Measurements from ENCODE around the gene MBNL2. TPM values are rescaled to one million over a fixed set of nuclear protein-coding genes. Genes with fewer than 3 reads are reported as not detected.
A peak's percentile ranks its signal among the peaks of the same experiment; 100 is the strongest.

MBNL2 gene
- total RNA-seq, 1 donor from 2014 or later, result 41.0 TPM

DNA sequence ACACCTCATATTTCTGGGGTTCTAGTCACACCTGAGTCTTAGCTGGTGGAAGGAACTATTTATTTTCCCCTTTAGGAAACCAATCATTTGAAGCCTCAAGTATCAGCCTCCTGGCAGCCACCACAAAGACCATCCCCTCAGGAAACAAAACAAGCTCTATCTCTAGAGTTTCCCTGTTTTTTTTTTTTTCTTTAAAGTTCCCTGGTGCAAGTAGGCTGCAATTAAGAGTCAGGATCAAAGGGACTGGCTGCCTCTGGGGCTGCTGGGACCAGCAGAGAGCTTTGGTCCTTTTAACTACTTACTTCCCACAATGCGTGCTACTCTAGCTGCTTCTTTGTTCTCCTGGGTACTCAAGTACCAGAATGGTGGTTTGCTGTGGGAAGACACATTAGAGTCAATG lies 11.4 kb downstream of the MBNL2 start:
- no peak for DNase-seq (ENCODE audit: low read depth in 2 of 2)

GRCh38 chr13:97234236-97234635 lies 12.1 kb downstream of the MBNL2 start:
- DNase-seq (ENCODE audit: low read depth in 2 of 2), result no peak

- no peak for DNase-seq (ENCODE audit: low read depth in 2 of 2)
Measured at GRCh38 chr13:97234742-97235141, 12.6 kb downstream of the MBNL2 start.

DNA sequence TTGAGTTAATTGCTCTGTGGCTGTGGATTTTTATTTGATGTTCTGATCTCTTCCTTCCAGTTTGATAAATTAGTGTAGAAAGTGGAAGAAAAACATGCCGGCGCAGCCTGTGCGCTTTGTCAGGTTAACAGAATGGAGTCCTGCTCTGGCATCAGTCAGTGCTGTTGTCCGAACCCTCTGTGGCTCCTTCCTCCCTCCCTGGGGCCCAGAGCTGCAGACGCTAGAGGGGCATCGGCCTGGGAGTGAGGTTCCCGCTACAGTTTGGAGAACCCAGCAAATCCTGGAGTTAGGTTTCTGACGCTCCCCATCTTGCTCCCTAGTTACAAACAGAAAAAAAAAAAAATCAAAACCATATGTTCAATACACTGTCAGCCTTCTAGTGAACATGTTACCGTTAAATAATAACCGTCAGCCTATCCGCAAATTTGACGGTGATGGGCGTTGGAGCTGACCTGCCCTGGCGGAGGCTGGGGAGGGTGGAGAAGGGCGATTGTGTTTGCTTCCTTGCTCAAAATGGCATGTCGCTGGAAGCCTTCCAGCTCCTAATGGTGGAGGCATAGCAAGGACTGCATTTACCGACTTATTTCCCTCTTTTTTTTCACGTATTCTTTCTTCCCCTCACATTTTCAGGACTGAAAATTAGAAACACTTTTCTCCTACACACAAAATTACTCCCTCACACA lies 13.6 kb downstream of the MBNL2 start:
- no peak for DNase-seq (ENCODE audit: low read depth in 2 of 2)

GRCh38 chr13:97237388-97237787 lies 15.3 kb downstream of the MBNL2 start:
- DNase-seq (ENCODE audit: low read depth in 2 of 2), result no peak

- DNase-seq (ENCODE audit: low read depth in 2 of 2), result no peak
Measured at GRCh38 chr13:97238432-97238831, 16.3 kb downstream of the MBNL2 start.

DNA sequence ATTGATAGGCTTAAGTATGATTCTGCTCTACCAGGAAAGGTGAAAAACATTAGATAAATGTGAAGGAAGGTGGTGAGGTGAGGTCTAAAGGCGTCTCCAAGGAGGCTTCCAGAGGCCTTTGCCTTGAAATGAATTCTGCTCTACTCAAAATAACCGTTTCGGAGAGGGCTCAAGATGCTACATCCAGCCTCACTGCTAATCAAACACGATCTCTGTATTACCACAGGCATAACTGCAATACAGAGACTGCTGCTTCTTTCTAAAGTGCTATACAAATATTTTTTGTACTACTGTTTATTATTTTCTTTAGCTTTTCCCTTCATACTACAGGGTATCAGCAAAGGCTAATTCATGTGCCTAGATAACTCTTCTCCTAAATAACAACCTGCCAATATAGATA lies 16.8 kb downstream of the MBNL2 start:
- DNase-seq (ENCODE audit: low read depth in 2 of 2), result no peak

DNA sequence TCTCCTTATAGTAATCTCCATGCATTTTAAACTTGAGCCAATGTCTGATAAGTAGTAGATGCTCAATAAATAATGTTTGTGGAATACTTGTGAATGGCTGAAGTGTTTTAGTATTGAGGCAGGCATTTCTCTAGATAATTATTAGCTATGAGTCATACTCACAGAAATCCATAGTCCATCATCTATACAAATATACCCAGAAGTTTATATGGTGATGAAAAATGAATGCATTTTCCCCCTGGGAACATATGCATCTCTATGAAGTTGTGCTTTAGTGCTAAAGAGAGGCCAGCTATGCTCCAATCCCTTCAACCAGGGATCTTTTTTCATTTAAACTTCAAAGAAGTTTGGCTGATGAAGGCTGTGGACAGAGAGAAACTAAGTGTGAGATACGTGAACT lies 17.2 kb downstream of the MBNL2 start:
- no peak for DNase-seq (ENCODE audit: low read depth in 2 of 2)

DNA sequence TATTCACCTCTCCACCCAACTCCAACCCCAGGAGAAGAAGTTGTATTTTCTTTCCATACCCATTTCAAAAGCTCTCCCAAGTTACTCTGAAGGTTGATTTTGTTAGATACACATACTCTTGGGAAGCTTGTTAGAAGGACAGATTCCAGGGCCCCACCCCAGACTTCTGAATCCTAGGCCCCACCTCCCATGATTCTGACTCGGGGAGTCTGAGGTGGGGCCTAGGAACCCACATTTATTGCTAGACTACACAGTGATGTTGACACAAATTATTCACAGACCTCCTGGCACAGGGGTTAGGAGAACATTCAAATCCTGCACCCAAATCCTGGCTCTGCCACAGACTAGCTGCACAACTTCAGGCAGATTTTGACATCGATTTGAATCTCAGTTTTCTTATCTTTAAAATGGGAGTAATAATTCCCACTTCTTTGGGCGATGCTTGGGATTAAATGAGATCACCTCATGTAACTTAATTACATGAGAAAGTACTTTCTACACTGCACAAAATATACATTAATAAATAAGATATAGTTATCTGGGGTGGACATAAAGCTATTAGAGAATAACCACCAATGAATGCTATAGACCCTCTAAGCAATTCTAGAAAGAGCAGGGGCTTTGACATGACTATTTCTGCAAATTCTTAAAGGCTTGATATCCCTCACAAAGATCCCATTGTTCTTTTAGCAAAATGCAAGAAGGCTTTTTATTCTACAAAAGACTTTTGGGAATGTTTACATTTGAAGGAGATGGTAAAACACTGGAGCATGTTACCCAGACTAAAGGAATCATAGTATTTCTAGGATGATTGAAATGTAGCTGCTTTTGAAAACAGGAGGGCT lies 18.0 kb downstream of the MBNL2 start:
- no peak for DNase-seq (ENCODE audit: low read depth in 2 of 2)

GRCh38 chr13:97240788-97241734 lies 18.9 kb downstream of the MBNL2 start:
- DNase-seq (ENCODE audit: low read depth in 2 of 2), result peak; percentile 88

DNA sequence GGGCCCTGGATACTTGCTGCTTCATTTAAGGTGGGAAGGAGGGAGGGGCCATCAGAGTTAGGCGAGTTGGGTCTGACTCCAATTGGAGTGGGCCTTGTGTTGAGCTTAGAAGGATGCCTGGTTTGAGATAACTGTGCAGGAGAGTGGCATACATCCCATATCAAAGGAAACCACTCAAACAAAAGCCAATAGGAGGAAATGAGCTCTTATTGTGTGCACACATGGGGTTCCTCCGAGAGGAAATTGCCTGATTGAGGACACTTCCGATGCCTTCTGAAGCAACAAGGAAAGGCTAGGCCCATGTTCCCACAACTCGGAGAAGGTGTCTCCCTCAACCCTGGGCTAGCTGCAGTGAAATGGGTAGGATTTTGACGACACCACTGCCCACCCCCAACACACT lies 19.6 kb downstream of the MBNL2 start:
- peak; percentile 64 to 97 for DNase-seq (ENCODE audit: low read depth in 2 of 2)

GRCh38 chr13:97242755-97243497 lies 20.8 kb downstream of the MBNL2 start:
- no peak for DNase-seq (ENCODE audit: low read depth in 2 of 2)

- peak in 1 of 2 donors; percentile 62 for DNase-seq (ENCODE audit: low read depth in 2 of 2)
Measured at GRCh38 chr13:97243915-97244781, 22.0 kb downstream of the MBNL2 start.

DNA sequence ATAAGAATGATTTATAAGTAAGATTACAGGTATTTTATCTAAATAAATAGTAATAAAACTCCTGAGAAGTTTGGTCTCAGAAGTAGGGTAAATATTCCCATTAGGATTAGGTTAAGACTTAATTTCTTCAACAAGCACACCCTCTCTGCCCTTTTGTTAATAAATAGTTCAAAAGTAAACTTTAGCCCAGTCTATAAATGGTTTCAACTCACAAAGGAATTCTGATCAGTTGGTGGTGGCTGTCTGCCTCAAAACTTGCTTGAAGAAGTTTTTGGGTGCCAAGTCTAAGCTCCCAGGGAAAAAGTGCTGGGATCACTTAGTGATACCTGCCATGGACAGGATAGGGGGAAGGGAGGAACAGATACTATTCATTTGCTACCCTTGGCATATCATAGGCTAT lies 22.9 kb downstream of the MBNL2 start:
- no peak for DNase-seq (ENCODE audit: low read depth in 2 of 2)

- no peak for DNase-seq (ENCODE audit: low read depth in 2 of 2)
Measured at GRCh38 chr13:97246596-97247158, 24.5 kb downstream of the MBNL2 start.

- no peak for DNase-seq (ENCODE audit: low read depth in 2 of 2)
Measured at GRCh38 chr13:97248243-97248642, 26.1 kb downstream of the MBNL2 start.

GRCh38 chr13:97249093-97249795 lies 27.1 kb downstream of the MBNL2 start:
- DNase-seq (ENCODE audit: low read depth in 2 of 2), result no peak

DNA sequence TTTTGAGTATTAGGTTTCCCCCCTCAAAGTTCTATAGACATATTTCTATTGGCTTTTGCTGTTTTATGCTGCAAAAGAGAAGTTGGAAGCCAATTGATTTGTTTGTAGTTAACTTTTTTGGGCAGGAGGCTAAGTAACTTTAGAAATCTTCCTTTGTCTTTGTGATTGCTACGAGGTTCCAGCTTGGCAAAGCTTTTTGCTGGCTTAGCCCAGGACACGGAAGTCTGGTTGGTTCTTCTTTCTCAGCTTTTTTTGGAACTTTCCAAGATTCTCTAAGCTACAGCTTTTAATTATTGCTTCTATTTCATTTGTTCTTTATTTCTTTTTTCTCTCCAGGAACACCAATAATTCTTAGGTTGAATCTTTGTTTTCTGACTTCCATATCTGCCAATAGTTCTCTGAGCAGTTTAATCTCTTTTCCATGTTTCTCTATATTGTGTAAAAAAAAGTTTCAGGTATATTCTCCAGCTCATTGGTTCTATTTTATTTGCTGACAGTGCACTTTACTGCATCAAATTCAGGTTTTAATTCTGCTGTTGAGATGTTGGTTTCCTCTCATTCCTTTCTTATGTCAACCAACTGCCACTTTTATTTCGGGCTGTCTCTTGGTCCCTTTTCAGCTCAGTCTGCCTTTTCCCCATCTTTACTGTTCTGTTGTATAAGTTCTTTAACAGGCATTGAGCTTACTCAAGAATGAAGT lies 27.8 kb downstream of the MBNL2 start:
- no peak for DNase-seq (ENCODE audit: low read depth in 2 of 2)

GRCh38 chr13:97250560-97250959 lies 28.4 kb downstream of the MBNL2 start:
- DNase-seq (ENCODE audit: low read depth in 2 of 2), result no peak

Measured in dermis microvascular lymphatic vessel endothelial cell (primary cell).